ENCODE measurements around the gene IGSF21.

The IGSF21 gene

DNA sequence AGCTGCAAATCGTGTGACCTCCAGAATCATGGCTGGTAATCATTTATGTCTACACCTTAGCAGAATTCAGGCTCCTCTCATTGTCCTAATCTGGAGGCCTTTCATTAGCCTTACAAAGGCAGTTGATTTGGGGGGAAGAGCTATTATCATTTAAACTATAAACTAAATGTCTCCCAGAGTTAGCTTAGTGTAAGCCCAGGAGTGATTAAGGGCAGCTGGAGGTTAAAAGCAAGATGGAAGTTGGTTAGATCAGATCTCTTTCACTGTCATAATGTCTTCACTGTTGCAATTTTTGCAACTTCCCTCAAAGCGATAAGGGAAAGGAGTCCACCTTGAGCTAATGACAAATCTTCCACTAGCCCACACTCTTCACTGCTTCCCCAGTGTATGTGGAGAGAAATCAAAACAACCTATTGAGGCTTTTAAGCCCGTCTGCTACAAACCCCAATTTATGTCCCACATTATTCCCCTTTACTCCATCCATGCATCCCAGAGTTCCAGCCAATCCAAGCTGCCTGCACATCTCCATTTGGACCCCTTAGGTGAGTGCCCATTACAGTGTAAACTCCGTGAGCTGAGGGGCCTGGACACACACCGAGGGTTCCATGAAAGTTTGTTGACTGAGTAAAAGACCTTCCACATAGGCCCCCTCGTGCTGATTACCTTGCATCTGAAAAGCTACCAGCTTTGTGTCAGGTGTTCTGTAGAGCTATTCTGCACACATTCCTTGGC lies 311.7 kb downstream of the IGSF21 start:
- ChIA-PET CTCF (interaction anchor here (1.5 kb wide), 1 partner anchor 13 kb away, joined by 3 read pairs; no protein-coding TSS in a partner anchor), POLR2A (no interaction called here)
- no peak for TF ChIP-seq CTCF (IDR thresholded peaks at IDR 0.05; ENCODE audit: control extremely low read depth, extremely low read depth, low read depth, missing control alignments)

DNA sequence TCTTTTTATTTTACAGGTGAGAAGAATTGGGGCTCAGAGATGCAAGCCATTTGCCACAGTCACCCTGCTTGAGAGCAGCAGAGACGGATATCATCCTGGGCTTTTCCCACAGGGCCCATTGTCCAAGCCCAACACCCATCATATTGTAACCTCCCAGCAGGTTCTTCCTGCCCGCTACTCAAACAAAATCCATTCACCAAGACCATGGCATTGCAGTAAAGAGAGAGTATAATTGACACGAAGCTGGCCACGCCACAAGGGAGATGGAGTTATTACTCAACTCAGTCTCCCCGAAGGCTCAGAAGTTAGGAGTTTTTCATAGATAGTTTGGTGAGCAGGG lies 312.2 kb downstream of the IGSF21 start:
- DNase-seq (ENCODE audit: extremely low spot score) = no peak
- ChIA-PET CTCF (interaction anchor here (1.5 kb wide), 1 partner anchor 12 kb away, joined by 3 read pairs; no protein-coding TSS in a partner anchor), POLR2A (no interaction called here)
- TF ChIP-seq CTCF (IDR thresholded peaks at IDR 0.05; ENCODE audit: control extremely low read depth, extremely low read depth, low read depth, missing control alignments) = no peak

More for the DNA sequence above, 311.7 kb downstream of the IGSF21 start:
- no peak for DNase-seq (ENCODE audit: extremely low spot score)

DNA sequence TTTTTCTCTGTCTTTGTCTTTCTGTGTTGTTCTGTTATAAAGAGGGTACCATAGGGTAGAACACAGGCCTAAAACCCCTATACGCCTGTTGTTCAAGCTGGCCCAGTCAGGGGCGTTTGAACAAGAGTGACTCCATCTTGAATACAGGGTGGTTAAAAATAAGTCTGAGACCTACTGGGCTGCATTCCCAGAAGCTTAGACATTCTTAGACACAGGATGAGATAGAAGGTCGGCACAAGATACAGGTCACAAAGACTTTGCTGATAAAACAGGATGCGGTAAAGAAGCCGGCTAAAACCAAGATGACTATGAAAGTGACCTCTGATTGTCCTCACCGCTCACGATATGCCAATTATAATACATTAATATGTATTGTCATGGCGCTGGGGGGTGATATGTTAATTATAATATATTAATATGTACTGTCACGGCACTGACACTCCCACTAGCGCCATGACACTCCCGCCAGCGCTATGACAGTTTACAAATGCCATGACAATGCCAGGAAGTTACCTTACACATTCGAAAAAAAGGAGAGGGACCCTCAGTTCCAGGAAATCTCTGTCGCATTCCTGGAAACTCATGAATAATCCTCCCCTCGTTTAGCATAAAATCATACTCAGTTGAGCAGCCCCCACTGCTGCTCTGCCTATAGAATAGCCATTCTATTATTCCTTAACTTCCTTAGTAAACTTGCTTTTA lies 314.6 kb downstream of the IGSF21 start:
- DNase-seq (ENCODE audit: extremely low spot score) = no peak
- POLR2A ChIA-PET = no interaction called here
- CTCF ChIA-PET = no interaction called here
- no peak for TF ChIP-seq CTCF (IDR thresholded peaks at IDR 0.05; ENCODE audit: control extremely low read depth, extremely low read depth, low read depth, missing control alignments)

DNA sequence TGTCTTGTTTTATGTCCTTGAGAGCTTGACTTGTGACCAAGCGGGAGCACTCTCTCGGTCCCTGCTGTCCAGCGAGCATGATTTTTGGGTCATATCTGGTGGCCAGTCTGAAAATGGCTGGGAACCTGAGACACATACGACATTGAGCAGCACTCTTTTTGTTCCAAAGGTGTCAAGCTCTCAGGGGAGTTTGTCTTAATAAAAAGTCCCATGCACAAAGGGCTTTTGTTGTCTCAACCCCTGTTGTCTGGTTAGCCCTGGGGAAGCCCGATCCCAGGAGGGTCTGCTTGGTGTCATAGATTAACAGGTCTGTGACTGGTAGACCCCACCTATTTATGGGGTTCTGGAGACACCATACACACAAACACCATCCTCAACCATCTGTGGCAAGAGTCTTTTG lies 315.4 kb downstream of the IGSF21 start:
- TF ChIP-seq CTCF (IDR thresholded peaks at IDR 0.05; ENCODE audit: control extremely low read depth, extremely low read depth, low read depth, missing control alignments) = no peak
- no peak for DNase-seq (ENCODE audit: extremely low spot score)
- ChIA-PET CTCF (no interaction called here), POLR2A (no interaction called here)

GRCh38 chr1:18426580-18426979 lies 319.0 kb downstream of the IGSF21 start:
- TF ChIP-seq CTCF (IDR thresholded peaks at IDR 0.05; ENCODE audit: control extremely low read depth, extremely low read depth, low read depth, missing control alignments) = no peak
- CTCF ChIA-PET = interaction anchor here (1.1 kb wide), 1 partner anchor 29 kb away, joined by 3 read pairs; no protein-coding TSS in a partner anchor
- POLR2A ChIA-PET = no interaction called here
- DNase-seq (ENCODE audit: extremely low spot score) = no peak
